Measurements from ENCODE around the gene ACCSL. TPM values are rescaled to one million over a fixed set of nuclear protein-coding genes. Genes with fewer than 3 reads are reported as not detected.

ACCSL gene
- 0.08 TPM for total RNA-seq (2013)
- polyA plus RNA-seq (not detected), polyA minus RNA-seq (not detected in 2 replicates), total RNA-seq (0 to 1.0 (median 0.03) reads per million in 11 experiments)

DNA sequence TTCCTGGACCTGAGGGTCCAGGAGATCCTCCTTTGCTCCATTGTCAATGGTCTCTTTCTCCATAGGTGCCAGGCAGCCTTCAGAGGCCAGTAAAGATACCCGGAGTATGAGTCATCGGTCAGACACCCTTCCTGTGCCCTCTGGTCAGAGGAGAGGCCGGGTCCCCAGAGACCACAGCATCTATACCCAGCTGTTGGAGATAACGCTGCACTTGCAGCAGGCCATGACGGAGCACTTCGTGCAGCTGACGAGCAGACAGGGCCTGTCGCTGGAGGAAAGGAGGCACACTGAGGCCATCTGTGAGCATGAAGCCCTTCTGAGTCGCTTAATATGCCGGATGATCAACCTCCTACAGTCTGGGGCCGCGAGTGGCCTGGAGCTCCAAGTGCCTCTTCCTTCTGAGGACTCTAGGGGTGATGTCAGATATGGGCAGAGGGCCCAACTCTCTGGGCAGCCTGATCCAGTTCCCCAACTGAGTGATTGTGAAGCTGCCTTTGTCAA is at the start of gene ACCSL:
ACCSL (plus strand) TSS at position 51 of the 501 bp plus-strand sequence; CDS start at position 107, 56 bp downstream.
- Histone ChIP-seq H4K20me1 (ENCODE audit: insufficient read depth, low read length) (no peaks in the 10 kb centered on the region), H3K36me3 (replicated peaks in 1 of 2; ENCODE audit: control insufficient read depth in 1 of 2, insufficient read depth in 2 of 2, low read length in 2 of 2) (no peaks in the 10 kb centered on the region), H3K4me1 (ENCODE audit: control insufficient read depth in 1 of 2, insufficient read depth in 2 of 2, low read length in 2 of 2) (no peaks in the 10 kb centered on the region), H3K4me3 (replicated peaks in 1 of 3; ENCODE audit: low read depth in 2 of 3, low read length in 3 of 3) (no peak within 1 kb of the TSS), H3K79me2 (ENCODE audit: insufficient read depth, low read length) (no peaks in the 10 kb centered on the region), H3K9ac (ENCODE audit: insufficient read depth, low read length, poor library complexity, severe bottlenecking) (no peak within 1 kb of the TSS), H3K9me3 (replicated peaks in 1 of 2; ENCODE audit: control insufficient read depth in 1 of 2, insufficient read depth in 1 of 2, low read length in 2 of 2) (no peaks in the 10 kb centered on the region), H3K4me2 (replicated peaks; ENCODE audit: extremely low read depth, low read length, poor library complexity, severe bottlenecking) (no peak within 1 kb of the TSS), H3K27ac (ENCODE audit: low read depth in 1 of 2, low read length in 2 of 2) (no peak within 1 kb of the TSS), H3K27me3 (ENCODE audit: control insufficient read depth in 2 of 2, insufficient read depth in 2 of 2, low read length in 2 of 2) (no peaks in the 10 kb centered on the region), H2AFZ (ENCODE audit: insufficient read depth, low read depth, low read length, poor library complexity, severe bottlenecking) (no peak within 1 kb of the TSS)
- Mint-ChIP-seq H3K36me3 (no peaks in the 10 kb centered on the region), H3K27me3 (ENCODE audit: low read depth in 3 of 3) (peaks cover 0 to 4% (median 3%) of the 10 kb centered on the region in 3 donors), H3K4me1 (no peaks in the 10 kb centered on the region), H3K27ac (no peak within 1 kb of the TSS), H3K9me3 (peaks cover 0 to 8% (median 0%) of the 10 kb centered on the region in 7 donors), H3K4me3 (no peak within 1 kb of the TSS)
- DNase-seq = no peak
- TF ChIP-seq, protein P1, sequence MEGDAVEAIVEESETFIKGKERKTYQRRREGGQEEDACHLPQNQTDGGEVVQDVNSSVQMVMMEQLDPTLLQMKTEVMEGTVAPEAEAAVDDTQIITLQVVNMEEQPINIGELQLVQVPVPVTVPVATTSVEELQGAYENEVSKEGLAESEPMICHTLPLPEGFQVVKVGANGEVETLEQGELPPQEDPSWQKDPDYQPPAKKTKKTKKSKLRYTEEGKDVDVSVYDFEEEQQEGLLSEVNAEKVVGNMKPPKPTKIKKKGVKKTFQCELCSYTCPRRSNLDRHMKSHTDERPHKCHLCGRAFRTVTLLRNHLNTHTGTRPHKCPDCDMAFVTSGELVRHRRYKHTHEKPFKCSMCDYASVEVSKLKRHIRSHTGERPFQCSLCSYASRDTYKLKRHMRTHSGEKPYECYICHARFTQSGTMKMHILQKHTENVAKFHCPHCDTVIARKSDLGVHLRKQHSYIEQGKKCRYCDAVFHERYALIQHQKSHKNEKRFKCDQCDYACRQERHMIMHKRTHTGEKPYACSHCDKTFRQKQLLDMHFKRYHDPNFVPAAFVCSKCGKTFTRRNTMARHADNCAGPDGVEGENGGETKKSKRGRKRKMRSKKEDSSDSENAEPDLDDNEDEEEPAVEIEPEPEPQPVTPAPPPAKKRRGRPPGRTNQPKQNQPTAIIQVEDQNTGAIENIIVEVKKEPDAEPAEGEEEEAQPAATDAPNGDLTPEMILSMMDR (IDR thresholded peaks at IDR 0.05) = no peak
- WGBS (ENCODE audit: insufficient coverage) = 96% methylated on average over 8 of the region's 12 CpGs
- intact Hi-C loops (cut with micrococcal nuclease) = no loop called here

DNA sequence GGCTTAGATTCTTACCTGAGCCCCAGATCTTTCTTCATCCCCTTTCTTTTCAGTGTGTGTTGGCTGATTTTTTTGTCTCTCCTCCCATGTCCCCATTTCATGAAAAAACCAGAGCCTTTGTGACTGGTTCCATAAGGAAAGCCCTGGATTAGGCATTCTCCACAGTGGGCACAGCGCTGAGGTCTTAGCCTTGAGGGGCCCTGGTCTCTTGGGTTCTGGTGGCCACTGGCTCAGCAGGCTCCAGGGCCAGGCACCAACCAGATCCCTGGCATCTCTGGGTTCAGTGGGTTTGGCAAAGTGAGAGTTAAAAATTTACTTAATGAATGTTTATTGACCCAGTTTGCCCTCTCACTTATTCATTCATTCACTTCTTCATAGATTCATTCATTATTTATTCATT is 49.5 kb upstream of the ACCSL start:
- H3K9me3 ChIP-seq (replicated peaks in 1 of 2; ENCODE audit: control insufficient read depth in 1 of 2, insufficient read depth in 1 of 2, low read length in 2 of 2) = no peaks in the 10 kb centered on the region
- no peak overlapping the region for H3K4me2 ChIP-seq (replicated peaks; ENCODE audit: extremely low read depth, low read length, poor library complexity, severe bottlenecking)
- intact Hi-C loops (cut with micrococcal nuclease) = no loop called here
- DNase-seq = no peak
- peaks cover 0 to 2% (median 0%) of the 10 kb centered on the region in 7 donors for H3K9me3 Mint-ChIP-seq
- TF ChIP-seq, protein P1 (IDR thresholded peaks at IDR 0.05) = no peak
- no peaks in the 10 kb centered on the region for H4K20me1 ChIP-seq (ENCODE audit: insufficient read depth, low read length)
- no peak overlapping the region for H3K4me3 ChIP-seq (replicated peaks in 1 of 3; ENCODE audit: low read depth in 2 of 3, low read length in 3 of 3)
- no peak overlapping the region for H3K9ac ChIP-seq (ENCODE audit: insufficient read depth, low read length, poor library complexity, severe bottlenecking)
- H3K4me3 Mint-ChIP-seq = no peak overlapping the region
- no peaks in the 10 kb centered on the region for H3K79me2 ChIP-seq (ENCODE audit: insufficient read depth, low read length)
- H3K4me1 ChIP-seq (ENCODE audit: control insufficient read depth in 1 of 2, insufficient read depth in 2 of 2, low read length in 2 of 2) = no peaks in the 10 kb centered on the region
- H3K27ac Mint-ChIP-seq = no peak overlapping the region
- WGBS (ENCODE audit: insufficient coverage) = no CpG with 5 or more reads among the region's 1 CpG
- no peaks in the 10 kb centered on the region for H3K36me3 Mint-ChIP-seq
- H2AFZ ChIP-seq (ENCODE audit: insufficient read depth, low read depth, low read length, poor library complexity, severe bottlenecking) = no peak overlapping the region
- peaks cover 0 to 12% (median 4%) of the 10 kb centered on the region in 3 donors for H3K27me3 Mint-ChIP-seq (ENCODE audit: low read depth in 3 of 3)
- H3K36me3 ChIP-seq (replicated peaks in 1 of 2; ENCODE audit: control insufficient read depth in 1 of 2, insufficient read depth in 2 of 2, low read length in 2 of 2) = no peaks in the 10 kb centered on the region
- no peaks in the 10 kb centered on the region for H3K27me3 ChIP-seq (ENCODE audit: control insufficient read depth in 2 of 2, insufficient read depth in 2 of 2, low read length in 2 of 2)
- H3K27ac ChIP-seq (ENCODE audit: low read depth in 1 of 2, low read length in 2 of 2) = no peak overlapping the region
- no peaks in the 10 kb centered on the region for H3K4me1 Mint-ChIP-seq
